HG03565 (cell line): ENCODE data around the gene DOCK11.
"Not testable (repeated sequence)": the region's sequence is repeated elsewhere in the genome, so short reads cannot be mapped to it uniquely, and the experiment has no call there.

Experiments used
- ATAC-seq: cut with Tn5 transposase; IDR thresholded peaks from one replicate; pipeline ENCODE4 v1.9.1; 2021; ENCODE audit warnings: mild to moderate bottlenecking, moderate library complexity; ENCODE audit not compliant: unreplicated experiment

The DOCK11 gene

DNA sequence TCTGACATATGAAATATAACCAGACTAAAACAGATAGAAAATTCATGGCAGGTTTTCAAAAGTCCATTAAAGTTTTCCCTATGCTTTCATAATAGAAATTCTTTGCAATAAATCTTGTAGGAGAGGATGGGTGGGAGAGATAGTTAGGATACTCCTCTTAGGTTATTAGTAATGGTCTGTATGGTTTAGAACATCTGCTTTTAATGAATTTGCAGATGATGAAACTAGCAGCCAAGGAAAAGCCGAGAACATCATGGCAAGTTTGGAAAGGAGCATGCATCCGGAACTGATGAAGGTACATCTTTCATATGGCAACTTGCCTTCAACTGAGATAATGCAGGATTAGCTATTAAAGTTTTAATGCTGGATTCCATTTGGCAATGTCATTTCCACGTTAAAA lies 70.7 kb downstream of the DOCK11 start:
- no peak for ATAC-seq

- no peak for ATAC-seq
Measured at GRCh38 chrX:118569676-118570075, 74.1 kb downstream of the DOCK11 start.

DNA sequence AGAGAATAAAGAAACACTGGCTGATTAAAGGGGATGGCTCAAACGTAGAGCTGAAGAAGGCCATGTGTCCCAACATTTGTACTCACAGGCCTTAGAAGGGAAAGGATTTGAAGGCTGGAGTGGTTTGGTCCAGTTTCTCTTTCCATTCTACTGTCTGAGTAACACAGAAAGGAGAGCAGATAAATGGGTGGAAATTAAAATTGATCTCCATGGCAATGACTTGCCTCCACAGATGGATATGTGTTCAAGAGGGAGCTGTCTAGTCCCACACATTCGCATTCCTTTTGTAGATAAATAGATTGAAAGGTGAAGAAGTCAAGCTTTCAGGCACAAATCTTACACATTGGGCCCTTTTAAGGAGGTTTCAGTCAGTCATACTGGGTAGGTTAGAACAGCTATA lies 74.6 kb downstream of the DOCK11 start:
- ATAC-seq: no peak

DNA sequence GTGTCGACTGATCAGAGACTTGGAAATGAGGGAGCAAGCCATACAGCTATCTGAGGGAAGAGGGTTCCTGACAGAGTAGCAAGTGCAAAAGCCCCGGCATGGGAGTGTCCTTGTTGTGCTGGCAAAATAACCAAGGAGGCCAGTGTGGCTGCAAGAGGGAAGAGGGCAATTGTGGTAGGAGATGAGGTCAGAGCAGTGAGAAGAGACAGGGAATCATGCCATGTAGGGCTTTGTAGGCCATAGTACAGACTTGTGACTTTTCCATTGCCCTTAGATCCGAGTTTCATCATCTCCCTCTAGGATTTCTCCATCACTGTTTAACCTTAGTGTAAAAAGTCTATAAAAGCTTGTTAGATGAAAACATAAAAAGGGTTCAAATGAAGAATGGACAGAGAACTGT lies 76.2 kb downstream of the DOCK11 start:
- no peak for ATAC-seq

DNA sequence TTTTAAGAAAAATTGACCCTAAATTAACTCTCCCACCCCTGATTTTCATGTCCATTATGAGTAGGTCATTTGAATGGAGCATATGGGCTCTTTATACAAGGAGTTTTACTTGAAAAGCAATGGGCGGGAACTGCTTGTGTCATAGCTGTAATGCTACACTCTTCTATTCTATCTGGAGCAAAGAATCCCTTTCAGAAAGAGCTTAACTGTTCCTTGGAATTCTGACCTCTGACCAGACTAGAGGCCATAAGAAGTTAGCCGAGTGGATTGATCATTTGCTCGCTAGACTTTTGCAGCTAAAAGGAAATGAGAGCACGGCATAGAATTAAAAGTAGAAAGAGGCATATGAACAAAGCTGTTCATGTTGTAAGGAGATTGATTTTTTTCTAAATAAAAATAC lies 79.1 kb downstream of the DOCK11 start:
- ATAC-seq: no peak

- no peak for ATAC-seq
Measured at GRCh38 chrX:118577041-118577440, 81.4 kb downstream of the DOCK11 start.

GRCh38 chrX:118579417-118579816 lies 83.8 kb downstream of the DOCK11 start:
- ATAC-seq: no peak

DNA sequence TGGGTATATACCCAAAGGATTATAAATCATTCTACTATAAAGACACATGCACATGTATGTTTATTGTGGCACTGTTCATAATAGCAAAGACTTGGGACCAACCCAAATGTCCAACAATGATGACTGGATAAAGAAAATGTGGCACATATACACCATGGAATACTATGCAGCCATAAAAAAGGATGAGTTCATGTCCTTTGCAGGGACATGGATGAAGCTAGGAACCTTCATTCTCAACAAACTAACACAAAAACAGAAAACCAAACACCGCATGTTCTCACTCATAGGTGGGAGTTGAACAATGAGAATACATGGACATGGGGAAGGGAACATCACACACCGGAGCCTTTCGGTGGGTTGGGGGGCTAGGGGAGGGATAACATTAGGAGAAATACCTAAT lies 87.3 kb downstream of the DOCK11 start:
- ATAC-seq: not testable (repeated sequence)

DNA sequence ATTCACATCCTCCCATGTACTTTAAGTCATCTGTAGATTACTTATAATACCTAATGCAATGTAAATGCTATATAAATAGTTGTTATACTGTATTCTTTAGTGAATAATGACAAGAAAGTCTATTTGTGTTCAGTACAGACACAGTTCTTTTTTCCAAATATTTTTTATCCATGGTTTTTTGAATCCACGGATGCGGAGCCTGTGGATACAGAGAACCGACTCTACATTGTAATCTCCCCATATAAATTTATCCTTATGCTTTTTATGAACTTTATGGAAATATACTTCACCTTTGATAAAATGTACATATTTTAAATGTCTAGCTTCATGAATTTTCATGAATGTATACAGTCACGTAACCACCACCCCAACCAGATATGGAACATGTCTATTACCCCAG lies 88.2 kb downstream of the DOCK11 start:
- ATAC-seq: no peak

GRCh38 chrX:118585296-118585695 lies 89.7 kb downstream of the DOCK11 start:
- no peak for ATAC-seq

DNA sequence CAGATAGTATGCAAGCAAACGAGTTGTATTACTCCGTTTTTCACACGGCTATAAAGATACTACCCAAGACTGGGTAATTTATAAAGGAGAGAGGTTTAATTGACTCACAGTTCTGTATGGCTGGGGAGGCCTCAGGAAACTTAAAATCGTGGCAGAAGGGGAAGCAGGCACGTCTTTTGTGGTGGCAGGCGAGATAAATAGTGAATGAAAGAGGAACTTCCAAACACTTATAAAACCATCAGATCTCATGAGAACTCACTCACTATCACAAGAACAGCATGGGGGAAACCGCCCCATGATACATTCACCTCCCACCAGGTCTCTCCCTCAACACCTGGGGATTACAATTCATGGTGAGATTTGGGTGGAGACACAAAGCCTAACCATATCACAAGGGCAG lies 90.6 kb downstream of the DOCK11 start:
- not testable (repeated sequence) for ATAC-seq

DNA sequence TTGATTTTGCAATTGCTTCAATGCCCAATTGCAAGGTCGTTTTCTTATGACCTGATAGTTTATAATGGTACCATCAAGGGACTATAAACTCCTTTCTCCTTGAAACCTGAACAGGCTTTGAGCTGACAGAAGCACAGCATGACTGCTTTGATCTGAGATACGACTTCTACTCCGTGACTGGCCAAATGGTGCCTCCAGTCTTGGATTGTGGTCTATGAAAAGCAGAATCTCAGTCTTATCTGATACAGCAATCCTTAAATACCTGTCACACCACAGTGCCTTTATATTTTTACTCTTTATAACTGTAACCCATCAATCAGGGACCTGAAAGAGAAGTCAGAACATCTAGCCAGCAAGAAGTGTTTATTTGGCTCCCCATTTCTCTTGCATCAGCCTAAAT lies 93.1 kb downstream of the DOCK11 start:
- ATAC-seq: no peak

GRCh38 chrX:118589227-118589626 lies 93.6 kb downstream of the DOCK11 start:
- no peak for ATAC-seq

GRCh38 chrX:118593407-118593806 lies 97.8 kb downstream of the DOCK11 start:
- ATAC-seq: no peak

DNA sequence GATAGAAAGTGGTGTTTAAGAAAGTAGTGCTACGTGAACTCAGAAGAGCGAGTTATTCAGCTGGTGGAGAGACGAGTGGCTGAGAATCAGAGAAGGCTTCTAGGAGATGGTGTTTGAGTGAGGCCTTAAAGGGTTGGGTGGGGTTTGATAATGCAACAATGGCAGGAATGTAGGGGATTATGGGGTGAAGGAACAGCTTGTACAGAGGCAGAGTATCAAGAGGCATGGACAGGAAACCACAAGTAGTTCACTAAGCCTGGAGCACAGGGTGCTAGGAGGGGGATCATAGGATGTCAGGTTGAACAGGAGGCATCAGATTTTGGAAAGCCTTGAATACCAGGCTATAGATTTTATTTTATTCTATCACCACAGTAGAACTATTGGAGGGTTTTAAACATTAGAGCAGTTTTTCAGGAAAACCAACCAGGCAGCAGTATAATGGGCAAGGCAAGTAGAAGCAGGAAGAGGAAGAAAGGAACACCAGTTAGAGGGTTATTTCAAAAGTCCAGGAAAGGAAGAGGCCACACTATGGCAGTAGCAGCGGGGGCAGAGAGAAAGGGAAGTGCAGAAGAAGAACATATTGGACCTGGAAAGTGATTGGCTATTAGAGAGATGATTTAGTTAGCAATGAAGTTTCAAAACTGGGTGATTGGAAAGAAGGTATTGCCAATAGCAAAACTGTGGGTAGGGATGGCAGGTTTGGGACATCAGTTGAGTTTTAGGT lies 99.2 kb downstream of the DOCK11 start:
- no peak for ATAC-seq

DNA sequence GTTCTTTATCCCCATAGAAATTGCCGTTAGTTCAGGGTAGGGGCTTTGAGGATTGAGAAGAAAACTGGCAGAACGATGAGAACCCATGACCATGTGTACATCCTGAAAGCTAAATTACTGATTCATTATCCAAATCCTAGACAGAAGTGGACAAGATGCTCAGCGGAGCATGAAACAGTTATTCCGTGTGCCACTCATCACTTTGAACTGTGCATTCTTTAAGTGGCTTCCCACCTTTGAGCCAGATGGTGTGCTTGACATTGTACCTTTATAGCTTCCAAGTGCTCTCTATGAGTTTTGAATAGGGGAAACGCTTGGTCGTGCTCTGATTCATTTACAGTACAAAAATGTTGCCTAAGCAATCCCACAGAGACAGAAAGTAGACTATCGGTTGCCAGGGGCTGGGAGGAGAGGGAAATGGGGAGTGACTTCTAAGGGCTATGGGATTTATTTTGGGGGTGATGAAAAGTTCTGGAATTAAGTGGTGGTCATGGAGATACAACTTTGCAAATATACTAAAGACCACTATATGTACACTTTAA lies 100.0 kb downstream of the DOCK11 start:
- no peak for ATAC-seq

- ATAC-seq: no peak
Measured at GRCh38 chrX:118596390-118596789, 100.8 kb downstream of the DOCK11 start.

DNA sequence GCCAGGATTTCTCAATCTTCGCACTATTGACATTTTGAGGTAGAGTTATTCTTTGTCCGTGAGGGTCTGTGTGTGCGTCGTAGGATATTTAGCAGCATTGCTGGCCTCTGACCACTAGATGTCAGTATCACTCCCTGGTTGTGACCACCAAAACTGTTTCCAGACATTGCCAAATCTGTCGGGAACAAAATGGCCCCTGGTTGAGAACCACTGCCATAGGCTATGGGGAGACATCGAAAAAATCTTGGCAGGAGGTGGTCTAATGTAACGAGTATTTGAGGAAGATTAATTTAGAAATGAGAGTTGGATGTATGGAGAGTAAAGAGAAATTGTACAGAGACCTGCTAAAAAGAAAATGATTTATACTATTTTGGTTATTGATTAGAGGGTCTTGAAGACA lies 108.4 kb downstream of the DOCK11 start:
- no peak for ATAC-seq

- ATAC-seq: no peak
Measured at GRCh38 chrX:118612290-118612689, 116.7 kb downstream of the DOCK11 start.

DNA sequence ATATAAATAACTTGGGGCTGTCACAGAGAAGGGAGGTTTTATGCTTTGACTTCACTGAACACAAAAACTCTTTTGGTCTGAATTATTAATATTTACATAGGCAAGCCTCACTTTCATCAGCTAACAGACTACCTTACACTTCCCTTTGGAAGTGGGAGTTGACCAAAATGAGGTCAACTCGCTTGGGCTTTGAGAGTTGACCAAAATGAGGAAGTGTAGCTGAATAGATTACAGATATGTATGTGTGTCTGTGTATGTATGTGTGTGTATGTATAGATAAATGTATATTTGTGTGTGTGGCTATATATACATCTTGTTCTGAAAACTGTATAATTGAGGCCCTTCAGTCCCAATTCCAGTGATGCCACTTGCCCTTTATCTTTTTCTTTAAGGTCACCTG lies 118.5 kb downstream of the DOCK11 start:
- ATAC-seq: no peak

DNA sequence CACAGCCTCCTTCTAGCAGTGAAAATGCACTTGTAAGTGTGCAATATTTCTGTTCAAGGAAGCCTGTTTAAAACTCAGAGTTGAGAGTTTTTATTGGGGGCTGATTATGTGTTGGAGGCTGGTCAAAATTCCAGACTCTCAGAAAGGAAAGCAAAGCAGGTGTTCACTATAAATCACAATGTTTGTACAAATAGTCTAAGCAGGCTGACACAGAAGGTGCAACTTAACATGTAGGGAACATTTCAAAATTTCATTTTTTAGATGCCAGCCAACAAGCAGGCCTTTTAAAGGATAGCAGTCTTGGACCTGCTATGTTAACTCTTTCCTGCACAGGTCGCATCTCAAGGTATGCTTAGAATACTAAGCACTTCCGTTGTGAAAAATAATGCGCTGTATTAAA lies 119.5 kb downstream of the DOCK11 start:
- no peak for ATAC-seq

DNA sequence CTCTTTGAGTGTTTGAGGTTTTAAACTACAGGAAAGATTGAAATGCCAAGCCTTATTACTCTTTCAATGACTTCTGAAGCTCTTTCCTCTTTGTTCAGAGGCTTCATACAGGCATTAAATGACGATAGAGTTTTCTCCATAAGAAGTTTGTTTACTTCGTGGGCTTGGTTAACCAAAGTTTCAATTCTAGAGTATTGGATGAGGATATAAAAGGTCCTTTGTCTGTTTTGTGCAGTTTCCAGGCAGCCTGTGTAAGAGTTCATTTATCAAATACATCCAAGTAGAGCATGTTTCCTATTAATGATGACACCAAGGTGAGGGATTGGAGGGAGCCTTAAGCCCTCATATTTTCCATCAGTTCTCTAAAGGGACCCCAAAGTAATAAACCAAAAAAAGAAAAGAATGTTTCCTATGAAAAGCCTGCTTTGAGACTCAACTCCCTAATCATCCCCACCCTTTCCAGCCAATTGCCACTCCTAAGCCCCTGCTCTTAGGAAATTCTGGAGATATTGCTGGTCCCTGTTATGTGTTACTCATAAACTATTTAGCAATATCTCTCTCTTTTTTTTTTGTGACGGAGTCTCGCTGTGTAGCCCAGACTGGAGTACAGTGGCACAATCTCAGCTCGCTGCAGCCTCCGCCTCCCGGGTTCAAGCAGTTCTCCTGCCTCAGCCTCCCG lies 125.6 kb downstream of the DOCK11 start:
- ATAC-seq: no peak
